A673 (cell line): ENCODE measurements around the gene DPYSL4. TPM values are rescaled to one million over a fixed set of nuclear protein-coding genes. Genes with fewer than 3 reads are reported as not detected.

Experiments used
- BruUV-seq: library from RNA; stranded (reverse); fragments of 400-500 nt; replicated peaks from 2 replicates; lab custom pipeline; 2021; lab: Mats Ljungman, UMichigan
- CTCF ChIA-PET: fragments of 300-600 bp; sonication (Branson Sonifier 250); formaldehyde crosslinking; loops from one replicate; lab custom pipeline; 2022; ENCODE audit warnings: antibody characterized with exemption; lab: Charles Lee
- POLR2A ChIA-PET: fragments of 300-600 bp; sonication (Branson Sonifier 250); formaldehyde crosslinking; loops from one replicate; lab custom pipeline; 2022; ENCODE audit warnings: antibody characterized with exemption; ENCODE audit not compliant: low non-redundant PET; lab: Charles Lee
- DNase-seq: peaks from one replicate; pipeline ENCODE4 v3.0.0-alpha.2; 2015; ENCODE audit warnings: low spot score
- H3K27ac ChIP-seq: fragments of 200-600 bp; sonication (generic); 2 replicates; pipeline ENCODE4 v1.5.1; 2016; ENCODE audit warnings: mixed run types, low read depth, mild to moderate bottlenecking, mixed read lengths, antibody characterized with exemption, low read length; ENCODE audit not compliant: poor library complexity, severe bottlenecking
- H3K27me3 ChIP-seq: fragments of 200-600 bp; sonication (generic); replicated peaks from 2 replicates; pipeline ENCODE4 v1.6.1; 2017; ENCODE audit warnings: mixed run types, low read depth, mild to moderate bottlenecking, mixed read lengths, antibody characterized with exemption, low read length; ENCODE audit not compliant: insufficient read depth, poor library complexity
- H3K36me3 ChIP-seq: fragments of 200-600 bp; sonication (generic); 2 replicates; pipeline ENCODE4 v1.6.1; 2016; ENCODE audit warnings: mixed run types, mild to moderate bottlenecking, mixed read lengths, antibody characterized with exemption, low read length; ENCODE audit not compliant: insufficient read depth, poor library complexity, severe bottlenecking
- H3K4me1 ChIP-seq: fragments of 200-600 bp; sonication (generic); 2 replicates; pipeline ENCODE4 v1.6.1; 2017; ENCODE audit warnings: mixed run types, mild to moderate bottlenecking, mixed read lengths, antibody characterized with exemption, low read length; ENCODE audit not compliant: insufficient read depth, poor library complexity, severe bottlenecking
- H3K4me3 ChIP-seq: fragments of 200-600 bp; sonication (generic); 2 replicates; pipeline ENCODE4 v1.5.1; 2016; ENCODE audit warnings: low read depth, mixed run types, mild to moderate bottlenecking, mixed read lengths, low read length; ENCODE audit not compliant: poor library complexity, severe bottlenecking
- H3K9me3 ChIP-seq: fragments of 200-600 bp; sonication (generic); 2 replicates; pipeline ENCODE4 v1.6.1; 2016; ENCODE audit warnings: mixed run types, low read depth, mild to moderate bottlenecking, mixed read lengths, antibody characterized with exemption, low read length; ENCODE audit not compliant: poor library complexity, severe bottlenecking
- EZH2 ChIP-seq: fragments of 200-600 bp; sonication (generic); IDR thresholded peaks from 2 replicates; pipeline ENCODE4 v1.6.1; 2017; ENCODE audit warnings: borderline replicate concordance, low read depth, mild to moderate bottlenecking, mixed read lengths, antibody characterized with exemption, low read length; ENCODE audit not compliant: poor library complexity, severe bottlenecking
- intact Hi-C: fragments of 100-400 bp; cut with micrococcal nuclease; formaldehyde crosslinking; loops from one replicate; pipeline ENCODE4 v1.10.0; 2022; ENCODE audit not compliant: unreplicated experiment
- total RNA-seq: library from RNA; stranded (reverse); gene quantifications from 2 replicates; pipeline ENCODE4 v1.2.3, GENCODE V29; 2021
- TF ChIP-seq, protein P1 (sequence below): fragments of 300-800, 200-600 bp; sonication (generic); conservative IDR thresholded peaks from 2 replicates; pipeline ENCODE4 v1.5.1; 2017; ENCODE audit warnings: low read depth, mild to moderate bottlenecking, antibody characterized with exemption, low read length, moderate library complexity, mixed read lengths

The DPYSL4 gene
- total RNA-seq, 1 experiment from 2014 or later: 13.1 TPM

DNA sequence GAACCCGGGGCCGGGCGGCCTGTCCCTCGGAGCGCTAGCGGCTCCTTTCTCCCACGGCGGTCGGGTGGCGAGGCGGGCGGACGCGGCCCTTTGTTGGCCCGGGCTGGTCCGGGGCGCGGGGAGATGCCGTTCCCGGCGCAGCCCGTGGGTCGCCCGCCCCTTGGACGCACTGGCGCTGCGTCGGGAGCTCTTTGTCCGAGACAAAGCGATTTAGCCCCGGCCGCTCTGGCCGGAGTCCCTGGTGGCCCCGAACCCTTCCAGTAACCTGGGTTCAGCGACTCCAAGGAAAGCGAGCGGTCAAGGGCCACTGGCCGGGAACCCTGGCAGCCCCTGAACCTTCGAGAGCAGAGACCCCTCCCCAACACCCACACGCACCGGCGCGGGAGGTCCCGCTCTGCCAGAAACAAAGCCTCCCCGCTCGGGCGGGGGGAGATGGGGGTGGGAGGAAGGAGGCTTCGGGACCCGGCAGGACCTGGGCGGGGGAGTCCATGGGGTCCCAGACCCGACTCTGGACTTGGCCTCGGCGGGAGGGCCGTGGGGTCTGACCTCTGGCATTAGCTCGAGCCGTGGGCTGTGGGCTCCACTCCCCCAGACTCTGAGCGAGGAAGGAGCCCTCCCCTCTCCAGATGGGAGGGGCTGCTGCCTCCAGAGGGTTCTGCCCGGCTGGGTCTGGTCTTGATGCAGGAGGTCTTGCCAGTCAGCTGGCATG, 836 bp downstream of the DPYSL4 start:
- Histone ChIP-seq H3K4me1 (peaks cover 10% of the 10 kb centered on the region), H3K9me3 (no peaks in the 10 kb centered on the region), H3K4me3 (peak overlapping the region; percentile 65), H3K27me3 (peaks cover 51% of the 10 kb centered on the region), H3K27ac (peak overlapping the region; percentile 50), H3K36me3 (no peaks in the 10 kb centered on the region)
- no TSS peak for BruUV-seq
- TF ChIP-seq EZH2: peak; percentile 55
- TF ChIP-seq, protein P1, sequence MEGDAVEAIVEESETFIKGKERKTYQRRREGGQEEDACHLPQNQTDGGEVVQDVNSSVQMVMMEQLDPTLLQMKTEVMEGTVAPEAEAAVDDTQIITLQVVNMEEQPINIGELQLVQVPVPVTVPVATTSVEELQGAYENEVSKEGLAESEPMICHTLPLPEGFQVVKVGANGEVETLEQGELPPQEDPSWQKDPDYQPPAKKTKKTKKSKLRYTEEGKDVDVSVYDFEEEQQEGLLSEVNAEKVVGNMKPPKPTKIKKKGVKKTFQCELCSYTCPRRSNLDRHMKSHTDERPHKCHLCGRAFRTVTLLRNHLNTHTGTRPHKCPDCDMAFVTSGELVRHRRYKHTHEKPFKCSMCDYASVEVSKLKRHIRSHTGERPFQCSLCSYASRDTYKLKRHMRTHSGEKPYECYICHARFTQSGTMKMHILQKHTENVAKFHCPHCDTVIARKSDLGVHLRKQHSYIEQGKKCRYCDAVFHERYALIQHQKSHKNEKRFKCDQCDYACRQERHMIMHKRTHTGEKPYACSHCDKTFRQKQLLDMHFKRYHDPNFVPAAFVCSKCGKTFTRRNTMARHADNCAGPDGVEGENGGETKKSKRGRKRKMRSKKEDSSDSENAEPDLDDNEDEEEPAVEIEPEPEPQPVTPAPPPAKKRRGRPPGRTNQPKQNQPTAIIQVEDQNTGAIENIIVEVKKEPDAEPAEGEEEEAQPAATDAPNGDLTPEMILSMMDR: no peak
- ChIA-PET POLR2A (no interaction called here), CTCF (no interaction called here)
- intact Hi-C loops: no loop called here
- no peak for DNase-seq

DNA sequence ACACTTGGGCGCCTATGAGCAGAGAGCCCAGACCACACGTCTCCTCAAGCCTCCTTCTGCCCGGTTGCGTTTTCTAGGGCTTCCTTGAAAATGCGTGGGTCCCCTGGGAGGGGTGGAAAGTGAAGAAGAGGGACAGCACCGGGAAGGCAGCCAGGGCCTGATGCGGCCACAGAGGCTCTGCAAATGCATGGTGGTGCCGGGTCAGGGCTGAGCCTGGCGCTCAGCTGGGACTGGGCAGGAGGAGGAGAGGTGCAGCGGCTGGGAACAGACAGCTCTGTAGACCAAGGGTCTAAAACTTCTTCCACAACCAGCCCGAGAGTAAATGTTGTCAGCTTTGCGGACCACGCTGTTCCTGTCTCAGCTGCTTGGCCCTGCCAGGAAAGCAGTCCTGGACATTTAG, 1.6 kb downstream of the DPYSL4 start:
- Histone ChIP-seq H3K36me3 (no peaks in the 10 kb centered on the region), H3K27ac (no peak overlapping the region), H3K27me3 (peaks cover 45% of the 10 kb centered on the region), H3K4me3 (peak overlapping the region; percentile 65), H3K9me3 (no peaks in the 10 kb centered on the region), H3K4me1 (peaks cover 10% of the 10 kb centered on the region)
- ChIA-PET POLR2A (no interaction called here), CTCF (no interaction called here)
- DNase-seq: no peak
- intact Hi-C loops: no loop called here
- BruUV-seq: no TSS peak
- TF ChIP-seq EZH2: no peak
- TF ChIP-seq, protein P1: no peak

DNA sequence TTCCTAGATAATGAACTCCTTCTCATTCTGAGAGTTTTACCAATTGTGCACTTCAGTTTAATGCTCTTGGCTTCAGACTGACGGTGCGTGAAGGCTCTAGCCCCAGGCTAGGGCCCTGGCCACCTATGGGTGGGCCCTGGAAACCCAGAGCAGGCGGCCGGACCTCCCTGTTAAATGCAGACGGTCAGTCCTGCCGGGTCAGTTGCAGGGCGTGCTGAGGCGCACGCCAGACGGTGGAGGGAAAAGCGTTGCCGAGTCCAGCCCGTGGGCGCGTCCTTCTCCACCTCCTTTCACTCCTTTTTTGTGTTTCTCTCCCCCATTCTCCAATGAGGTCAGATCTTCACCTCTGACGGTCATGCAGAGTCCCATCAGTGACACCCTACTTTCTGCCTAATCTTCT, 2.3 kb downstream of the DPYSL4 start:
- Histone ChIP-seq H3K9me3 (no peaks in the 10 kb centered on the region), H3K27me3 (peaks cover 39% of the 10 kb centered on the region), H3K4me1 (peaks cover 10% of the 10 kb centered on the region), H3K27ac (no peak overlapping the region), H3K36me3 (no peaks in the 10 kb centered on the region), H3K4me3 (no peak overlapping the region)
- intact Hi-C loops: no loop called here
- POLR2A ChIA-PET: no interaction called here
- TF ChIP-seq, protein P1: no peak
- no peak for TF ChIP-seq EZH2
- CTCF ChIA-PET: no interaction called here
- no TSS peak for BruUV-seq
- DNase-seq: no peak
